ENCODE measurements around the gene GOLGA3.

The GOLGA3 gene

GRCh38 chr12:132789099-132789471 lies 39.6 kb downstream of the GOLGA3 start:
- H3K4me3 ChIP-seq (ENCODE audit: low read depth, low read length) = no peak overlapping the region
- no peak for TF ChIP-seq CTCF (IDR thresholded peaks at IDR 0.05; ENCODE audit: low read depth, low read length)

GRCh38 chr12:132788375-132789098 lies 40.1 kb downstream of the GOLGA3 start:
- no peak for TF ChIP-seq CTCF (IDR thresholded peaks at IDR 0.05; ENCODE audit: low read depth, low read length)
- no peak overlapping the region for H3K4me3 ChIP-seq (ENCODE audit: low read depth, low read length)

- H3K4me3 ChIP-seq (ENCODE audit: low read depth, low read length) = no peak overlapping the region
Measured at GRCh38 chr12:132787877-132788276, 40.8 kb downstream of the GOLGA3 start.

GRCh38 chr12:132786192-132786591 lies 42.5 kb downstream of the GOLGA3 start:
- H3K4me3 ChIP-seq (ENCODE audit: low read depth, low read length) = no peak overlapping the region
- no peak for TF ChIP-seq CTCF (IDR thresholded peaks at IDR 0.05; ENCODE audit: low read depth, low read length)

More at GRCh38 chr12:132787877-132788276, 40.8 kb downstream of the GOLGA3 start:
- no peak for TF ChIP-seq CTCF (IDR thresholded peaks at IDR 0.05; ENCODE audit: low read depth, low read length)

- TF ChIP-seq CTCF (IDR thresholded peaks at IDR 0.05; ENCODE audit: low read depth, low read length) = no peak
- H3K4me3 ChIP-seq (ENCODE audit: low read depth, low read length) = no peak overlapping the region
Measured at GRCh38 chr12:132784580-132784979, 44.1 kb downstream of the GOLGA3 start.

- H3K4me3 ChIP-seq (ENCODE audit: low read depth, low read length) = no peak overlapping the region
- TF ChIP-seq CTCF (IDR thresholded peaks at IDR 0.05; ENCODE audit: low read depth, low read length) = no peak
Measured at GRCh38 chr12:132783917-132784531, 44.6 kb downstream of the GOLGA3 start.

GRCh38 chr12:132781938-132782337 lies 46.7 kb downstream of the GOLGA3 start:
- H3K4me3 ChIP-seq (ENCODE audit: low read depth, low read length) = no peak overlapping the region
- no peak for TF ChIP-seq CTCF (IDR thresholded peaks at IDR 0.05; ENCODE audit: low read depth, low read length)
